Measurements from ENCODE around the gene HOPX. TPM values are rescaled to one million over a fixed set of nuclear protein-coding genes. Genes with fewer than 3 reads are reported as not detected.

HOPX gene
- total and polyA plus RNA-seq, 2 of the 4 experiments (the other 2 are of a cell fraction), result 1.3 to 1.7 TPM

- Histone ChIP-seq H2BK20ac (ENCODE audit: low read depth, low read length) (no peak overlapping the region), H4K20me1 (ENCODE audit: insufficient read depth, low read length) (no peaks in the 10 kb centered on the region), H3K4me3 (ENCODE audit: insufficient read depth, low read depth, low read length) (no peak overlapping the region), H3K27me3 (ENCODE audit: control insufficient read depth, insufficient read depth, low read length) (peaks cover 11% of the 10 kb centered on the region), H3K9me1 (ENCODE audit: insufficient read depth, low read length) (no peaks in the 10 kb centered on the region), H3K4me2 (ENCODE audit: low read depth, low read length) (no peak overlapping the region), H3K18ac (ENCODE audit: low read depth, low read length) (no peak overlapping the region), H3K9ac (ENCODE audit: low read depth, low read length) (no peak overlapping the region), H2AK9ac (replicated peaks; ENCODE audit: low read depth, low read length, poor library complexity) (no peak overlapping the region), H3K36me3 (ENCODE audit: control insufficient read depth, insufficient read depth, low read length) (no peaks in the 10 kb centered on the region), H3K79me1 (ENCODE audit: low read depth in 1 of 2, low read length in 2 of 2) (no peaks in the 10 kb centered on the region), H2BK120ac (ENCODE audit: low read depth, low read length) (no peak overlapping the region), H4K5ac (ENCODE audit: low read depth, low read length) (no peak overlapping the region), H2BK15ac (ENCODE audit: low read depth, low read length) (no peak overlapping the region), H2BK5ac (ENCODE audit: low read depth, low read length, poor library complexity, severe bottlenecking) (no peak overlapping the region), H3K23ac (ENCODE audit: low read depth, low read length) (no peak overlapping the region), H3K14ac (replicated peaks; ENCODE audit: low read depth, low read length) (no peak overlapping the region), H2AFZ (replicated peaks; ENCODE audit: low read length, poor library complexity) (no peak overlapping the region), H4K8ac (ENCODE audit: low read depth in 2 of 2, low read length in 2 of 2) (no peak overlapping the region), H2AK5ac (ENCODE audit: low read depth, low read length) (no peak overlapping the region), H3K9me3 (ENCODE audit: control insufficient read depth, insufficient read depth, low read length) (0 out of 2 replicates have a peak, but pooled peaks cover 2% of the 10 kb centered on the region), H3K4me1 (ENCODE audit: control insufficient read depth, insufficient read depth, low read length) (no peaks in the 10 kb centered on the region), H3K56ac (ENCODE audit: extremely low read depth, insufficient read depth, low read length) (no peak overlapping the region), H4K91ac (ENCODE audit: insufficient read depth, low read depth, low read length) (no peak overlapping the region), H3K27ac (ENCODE audit: insufficient read depth, low read length) (no peak overlapping the region), H3K4ac (ENCODE audit: low read depth, low read length) (no peak overlapping the region)
- DNase-seq (no peak), ATAC-seq (ENCODE audit: low read depth) (no peak)
- 40% methylated on average over 1 of the region's 2 CpGs; no CpG with 5 or more reads in 1 of the 2 experiments for WGBS, 2 experiments (ENCODE audit: extremely low coverage in 2 of 2, insufficient read length in 1 of 2)
- no TSS peak for BruUV-seq (replicated peaks)
- TF ChIP-seq ELK1 (IDR thresholded peaks at IDR 0.05; ENCODE audit: borderline replicate concordance, low read depth, low read length), result no peak
- TF ChIP-seq CEBPB (IDR thresholded peaks at IDR 0.05; ENCODE audit: low read depth, low read length), result no peak
- TF ChIP-seq NFE2L2 (IDR thresholded peaks at IDR 0.05; ENCODE audit: low read depth, low read length), result no peak
- TF ChIP-seq USF2 (IDR thresholded peaks at IDR 0.05; ENCODE audit: low read depth, low read length), result no peak
- no peak for TF ChIP-seq RAD21 (IDR thresholded peaks at IDR 0.05; ENCODE audit: low read length)
- TF ChIP-seq POLR2A (IDR thresholded peaks at IDR 0.05; ENCODE audit: low read depth, low read length), result no peak
- TF ChIP-seq RCOR1 (IDR thresholded peaks at IDR 0.05; ENCODE audit: insufficient replicate concordance, low read length), result no peak
- TF ChIP-seq MAZ (IDR thresholded peaks at IDR 0.05; ENCODE audit: borderline replicate concordance, low read depth, low read length), result no peak
- TF ChIP-seq, protein P1, sequence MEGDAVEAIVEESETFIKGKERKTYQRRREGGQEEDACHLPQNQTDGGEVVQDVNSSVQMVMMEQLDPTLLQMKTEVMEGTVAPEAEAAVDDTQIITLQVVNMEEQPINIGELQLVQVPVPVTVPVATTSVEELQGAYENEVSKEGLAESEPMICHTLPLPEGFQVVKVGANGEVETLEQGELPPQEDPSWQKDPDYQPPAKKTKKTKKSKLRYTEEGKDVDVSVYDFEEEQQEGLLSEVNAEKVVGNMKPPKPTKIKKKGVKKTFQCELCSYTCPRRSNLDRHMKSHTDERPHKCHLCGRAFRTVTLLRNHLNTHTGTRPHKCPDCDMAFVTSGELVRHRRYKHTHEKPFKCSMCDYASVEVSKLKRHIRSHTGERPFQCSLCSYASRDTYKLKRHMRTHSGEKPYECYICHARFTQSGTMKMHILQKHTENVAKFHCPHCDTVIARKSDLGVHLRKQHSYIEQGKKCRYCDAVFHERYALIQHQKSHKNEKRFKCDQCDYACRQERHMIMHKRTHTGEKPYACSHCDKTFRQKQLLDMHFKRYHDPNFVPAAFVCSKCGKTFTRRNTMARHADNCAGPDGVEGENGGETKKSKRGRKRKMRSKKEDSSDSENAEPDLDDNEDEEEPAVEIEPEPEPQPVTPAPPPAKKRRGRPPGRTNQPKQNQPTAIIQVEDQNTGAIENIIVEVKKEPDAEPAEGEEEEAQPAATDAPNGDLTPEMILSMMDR (conservative IDR thresholded peaks at IDR 0.05; ENCODE audit: low read depth, low read length), result no peak
- no peak for TF ChIP-seq MXI1 (IDR thresholded peaks at IDR 0.05; ENCODE audit: borderline replicate concordance, low read depth, low read length)
- TF ChIP-seq SMC3 (IDR thresholded peaks at IDR 0.05; ENCODE audit: low read depth, low read length), result no peak
- no peak for TF ChIP-seq RFX5 (IDR thresholded peaks at IDR 0.05; ENCODE audit: low read depth, low read length)
- no peak for TF ChIP-seq MAFK (IDR thresholded peaks at IDR 0.05; ENCODE audit: low read depth, low read length)
- TF ChIP-seq FOS (IDR thresholded peaks at IDR 0.05; ENCODE audit: low read depth, low read length), result no peak
- no peak for TF ChIP-seq BHLHE40 (IDR thresholded peaks at IDR 0.05; ENCODE audit: low read depth, low read length)
- no peak for TF ChIP-seq CHD1 (IDR thresholded peaks at IDR 0.05; ENCODE audit: low read depth, low read length)
- dilution Hi-C loops (cut with HindIII; ENCODE audit: low sequenced_read_pairs, unreplicated experiment), result no loop called here
- ChIA-PET CTCF (no interaction called here), POLR2A (ENCODE audit: unreplicated experiment) (no interaction called here)
- intact Hi-C loops (cut with micrococcal nuclease), result no loop called here
- in situ Hi-C loops (cut with MboI; ENCODE audit: low sequenced_read_pairs), result no loop called here
These were observed 14.8 kb downstream of the HOPX start for GRCh38 chr4:56666279-56666678.
